22Rv1 (cell line): ENCODE measurements around the gene PDE10A.

ENCODE experiments used
- ZFX ChIP-seq: fragments of 450-650 bp; IDR thresholded peaks from 2 replicates; pipeline ENCODE4 v1.6.1; 2017; ENCODE audit warnings: antibody characterized with exemption, borderline replicate concordance
- TF ChIP-seq, protein P1 (sequence below): fragments of 450-650 bp; IDR thresholded peaks from 2 replicates; pipeline ENCODE4 v1.5.1; 2017; ENCODE audit warnings: mild to moderate bottlenecking

DNA sequence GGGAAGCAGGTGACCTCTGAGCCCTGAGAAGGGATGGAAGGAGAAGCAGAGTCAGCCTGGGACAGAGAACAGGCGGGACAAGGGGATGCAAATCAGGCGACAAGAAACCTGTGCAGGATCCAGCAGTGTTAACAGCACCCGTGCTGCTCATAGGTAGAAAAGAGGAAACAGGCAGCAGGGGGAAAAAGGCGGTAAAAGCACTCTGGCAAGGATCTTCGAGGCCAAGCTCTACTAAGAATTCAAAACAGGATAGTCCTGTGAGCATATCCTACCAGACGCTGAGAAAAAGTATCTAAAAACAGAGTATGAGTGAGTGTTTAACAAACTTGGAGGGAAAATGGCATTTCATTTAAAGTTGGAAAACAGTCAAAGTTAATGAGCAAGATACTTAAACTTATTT lies 370.4 kb downstream of the PDE10A start:
- TF ChIP-seq, protein P1, sequence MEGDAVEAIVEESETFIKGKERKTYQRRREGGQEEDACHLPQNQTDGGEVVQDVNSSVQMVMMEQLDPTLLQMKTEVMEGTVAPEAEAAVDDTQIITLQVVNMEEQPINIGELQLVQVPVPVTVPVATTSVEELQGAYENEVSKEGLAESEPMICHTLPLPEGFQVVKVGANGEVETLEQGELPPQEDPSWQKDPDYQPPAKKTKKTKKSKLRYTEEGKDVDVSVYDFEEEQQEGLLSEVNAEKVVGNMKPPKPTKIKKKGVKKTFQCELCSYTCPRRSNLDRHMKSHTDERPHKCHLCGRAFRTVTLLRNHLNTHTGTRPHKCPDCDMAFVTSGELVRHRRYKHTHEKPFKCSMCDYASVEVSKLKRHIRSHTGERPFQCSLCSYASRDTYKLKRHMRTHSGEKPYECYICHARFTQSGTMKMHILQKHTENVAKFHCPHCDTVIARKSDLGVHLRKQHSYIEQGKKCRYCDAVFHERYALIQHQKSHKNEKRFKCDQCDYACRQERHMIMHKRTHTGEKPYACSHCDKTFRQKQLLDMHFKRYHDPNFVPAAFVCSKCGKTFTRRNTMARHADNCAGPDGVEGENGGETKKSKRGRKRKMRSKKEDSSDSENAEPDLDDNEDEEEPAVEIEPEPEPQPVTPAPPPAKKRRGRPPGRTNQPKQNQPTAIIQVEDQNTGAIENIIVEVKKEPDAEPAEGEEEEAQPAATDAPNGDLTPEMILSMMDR = no peak
- no peak for TF ChIP-seq ZFX
